Aorta (tissue), 5 donors: Measurements from ENCODE around the gene CHID1. TPM values are rescaled to one million over a fixed set of nuclear protein-coding genes. Genes with fewer than 3 reads are reported as not detected.
A peak's percentile ranks its signal among the peaks of the same experiment; 100 is the strongest.

ENCODE experiments used
- ATAC-seq: fragments of 200-7000 bp; cut with Tn5 transposase; one replicate; pipeline ENCODE4 v1.9.1; 2022; ENCODE audit warnings: moderate library complexity; ENCODE audit not compliant: low FRiP score
- DNase-seq, 2 donors: peaks; one replicate each; pipeline ENCODE4 v3.0.0-alpha.2; 2020
- H3K27ac ChIP-seq, 2 donors: one replicate each; pipeline ENCODE4 v1.5.1; 2013; ENCODE audit warnings: low read length in 2 of 2, mild to moderate bottlenecking in 2 of 2, moderate library complexity in 2 of 2, control low read depth in 1 of 2, inconsistent platforms in 1 of 2, low read depth in 1 of 2
- H3K27me3 ChIP-seq, 2 donors: one replicate each; pipeline ENCODE4 v1.6.1; 2013; ENCODE audit warnings: control low read depth in 1 of 2, low read length in 1 of 2, mild to moderate bottlenecking in 1 of 2, moderate library complexity in 1 of 2; ENCODE audit not compliant: insufficient read depth in 2 of 2, control insufficient read depth in 1 of 2
- H3K36me3 ChIP-seq, 2 donors: one replicate each; pipeline ENCODE4 v1.6.1; 2013; ENCODE audit warnings: control low read depth in 1 of 2, low read length in 1 of 2, mild to moderate bottlenecking in 1 of 2; ENCODE audit not compliant: insufficient read depth in 2 of 2, control insufficient read depth in 1 of 2
- H3K4me1 ChIP-seq, 2 donors: one replicate each; pipeline ENCODE4 v1.6.1; 2013; ENCODE audit warnings: low read length in 2 of 2, control low read depth in 1 of 2, mild to moderate bottlenecking in 1 of 2, moderate library complexity in 1 of 2; ENCODE audit not compliant: insufficient read depth in 2 of 2, control insufficient read depth in 1 of 2
- H3K4me3 ChIP-seq, 2 donors: one replicate each; pipeline ENCODE4 v1.5.1; 2013; ENCODE audit warnings: low read length in 2 of 2, control low read depth in 1 of 2, mild to moderate bottlenecking in 1 of 2
- H3K9me3 ChIP-seq: one replicate; pipeline ENCODE4 v1.6.1; 2013; ENCODE audit warnings: mild to moderate bottlenecking, low read length; ENCODE audit not compliant: control insufficient read depth
- WGBS, 2 donors: extraction: QIAGEN DNeasy Blood & Tissue Kit; methylation state at CpG; one replicate each; pipeline ENCODE4 v1.1.7; 2013; 5-methylcytosine and 5-hydroxymethylcytosine counted together
- intact Hi-C, 2 donors: fragments of 100-400 bp; cut with DNase I; formaldehyde crosslinking; loops; one replicate each; pipeline versions ENCODE4 v1.14.2 to v1.15.0; 2022
- polyA plus RNA-seq, 2 donors: library from polyadenylated mRNA; stranded (reverse); fragments of 200-250 nt; gene quantifications; one replicate each; pipeline ENCODE4 v1.2.3, GENCODE V29; 2013
- total RNA-seq, 2 donors: library from RNA; stranded (reverse); fragmentation: NEBNext Ultra II Directional; extraction: Animal tissue kit (Norgen Biotek cat#: 25700); gene quantifications; one replicate each; pipeline ENCODE4 v1.2.1, GENCODE V29; 2021
- donor health status: healthy with polysubstance abuse.
- donor health status: Bipolar disorder and iron deficiency.
- donor health status: DM: no; HTN: no; CAD: no.
- donor health status: DM: no; HTN: no; CAD: no.
- donor health status: DM: yes; HTN: yes; CAD: no.

The CHID1 gene
- total and polyA plus RNA-seq, 4 donors = 29.6 to 77.4 (median 57.8) TPM

- Histone ChIP-seq H3K27me3 (no peaks in the 10 kb centered on the region), H3K9me3 (no peaks in the 10 kb centered on the region), H3K36me3 (no peaks in the 10 kb centered on the region), H3K27ac (no peak overlapping the region), H3K4me1 (peaks cover 0 to 1% of the 10 kb centered on the region in 2 donors), H3K4me3 (no peak overlapping the region)
- peak; percentile 80 to 94 for DNase-seq
- intact Hi-C loops = loop anchor here in 1 of 2 donors (5.0 kb wide), 1 partner anchor 68 kb away; no protein-coding TSS in a partner anchor
- peak; percentile 36 for ATAC-seq
- 81 to 83% methylated on average over 21 of the region's 21 CpGs for WGBS, 2 donors
Measured at GRCh38 chr11:914747-915501, 4.3 kb upstream of the CHID1 start.

- Histone ChIP-seq H3K27me3 (no peaks in the 10 kb centered on the region), H3K4me1 (peaks cover 0 to 1% of the 10 kb centered on the region in 2 donors), H3K4me3 (no peak overlapping the region), H3K27ac (no peak overlapping the region), H3K9me3 (no peaks in the 10 kb centered on the region), H3K36me3 (no peaks in the 10 kb centered on the region)
- no peak for ATAC-seq
- WGBS, 2 donors = 80 to 81% methylated on average over 5 of the region's 5 CpGs
- intact Hi-C loops = loop anchor here in 1 of 2 donors (5.0 kb wide), 1 partner anchor 67 kb away; no protein-coding TSS in a partner anchor
- DNase-seq = no peak
Measured at GRCh38 chr11:914204-914603, 3.6 kb upstream of the CHID1 start.

GRCh38 chr11:913043-913442 lies 2.4 kb upstream of the CHID1 start:
- intact Hi-C loops = loop anchor here in 1 of 2 donors (5.0 kb wide), 1 partner anchor 66 kb away; no protein-coding TSS in a partner anchor
- Histone ChIP-seq H3K9me3 (no peaks in the 10 kb centered on the region), H3K36me3 (no peaks in the 10 kb centered on the region), H3K27ac (no peak overlapping the region), H3K27me3 (no peaks in the 10 kb centered on the region), H3K4me3 (no peak overlapping the region), H3K4me1 (peaks cover 0 to 1% of the 10 kb centered on the region in 2 donors)
- WGBS, 2 donors = 92 to 93% methylated on average over 4 of the region's 4 CpGs
- no peak for ATAC-seq
- no peak for DNase-seq

GRCh38 chr11:912266-912665 lies 1.7 kb upstream of the CHID1 start:
- no peak for ATAC-seq
- H3K36me3 ChIP-seq = no peaks in the 10 kb centered on the region
- whole genome bisulfite sequencing, 2 donors = 93 to 96% methylated on average over 12 to 14 of the region's 14 CpGs
- H3K9me3 ChIP-seq = no peaks in the 10 kb centered on the region
- H3K27me3 ChIP-seq = no peaks in the 10 kb centered on the region
- no peak overlapping the region for H3K27ac ChIP-seq
- H3K4me3 ChIP-seq = no peak overlapping the region
- DNase-seq = no peak
- H3K4me1 ChIP-seq = peaks cover 0 to 1% of the 10 kb centered on the region in 2 donors
- intact Hi-C loops = loop anchor here in 1 of 2 donors (5.0 kb wide), 1 partner anchor 65 kb away; no protein-coding TSS in a partner anchor

- WGBS, 2 donors = 97% methylated on average over 11 of the region's 11 CpGs
Measured at GRCh38 chr11:911890-912219, 1.2 kb upstream of the CHID1 start.

GRCh38 chr11:911031-911889 lies 650 bp upstream of the CHID1 start:
- 2 to 3% methylated on average over 60 to 68 of the region's 68 CpGs for WGBS, 2 donors
- Histone ChIP-seq H3K27ac (peak overlapping the region in 1 of 2 donors; percentile 16), H3K4me1 (peaks cover 0 to 1% of the 10 kb centered on the region in 2 donors), H3K9me3 (no peaks in the 10 kb centered on the region), H3K36me3 (no peaks in the 10 kb centered on the region), H3K27me3 (no peaks in the 10 kb centered on the region), H3K4me3 (peak overlapping the region; percentile 77 to 82)
- intact Hi-C loops = loop anchor here in 1 of 2 donors (5.0 kb wide), 1 partner anchor 64 kb away; no protein-coding TSS in a partner anchor
- ATAC-seq (peak; percentile 24), DNase-seq (peak; percentile 77 to 87)

More at GRCh38 chr11:911890-912219, 1.2 kb upstream of the CHID1 start:
- Histone ChIP-seq H3K27ac (no peak overlapping the region), H3K4me1 (peaks cover 0 to 1% of the 10 kb centered on the region in 2 donors), H3K36me3 (no peaks in the 10 kb centered on the region), H3K9me3 (no peaks in the 10 kb centered on the region), H3K4me3 (no peak overlapping the region), H3K27me3 (no peaks in the 10 kb centered on the region)
- ATAC-seq (no peak), DNase-seq (no peak)
- intact Hi-C loops = loop anchor here in 1 of 2 donors (5.0 kb wide), 1 partner anchor 65 kb away; no protein-coding TSS in a partner anchor

- peaks cover 0 to 1% of the 10 kb centered on the region in 2 donors for H3K4me1 ChIP-seq
- peak overlapping the region; percentile 49 to 82 for H3K4me3 ChIP-seq
- no peaks in the 10 kb centered on the region for H3K27me3 ChIP-seq
- WGBS, 2 donors = 0 to 2% methylated on average over 38 of the region's 38 CpGs
- no peak for DNase-seq
- H3K9me3 ChIP-seq = no peaks in the 10 kb centered on the region
- peak; percentile 1 for ATAC-seq
- H3K27ac ChIP-seq = no peak overlapping the region
- intact Hi-C loops = loop anchor here in 1 of 2 donors (5.0 kb wide), 1 partner anchor 63 kb away; no protein-coding TSS in a partner anchor
- no peaks in the 10 kb centered on the region for H3K36me3 ChIP-seq
Measured at GRCh38 chr11:910044-910588, 494 bp downstream of the CHID1 start.

GRCh38 chr11:909406-909805 lies 1.2 kb downstream of the CHID1 start:
- intact Hi-C loops = no loop called here
- Histone ChIP-seq H3K27me3 (no peaks in the 10 kb centered on the region), H3K9me3 (no peaks in the 10 kb centered on the region), H3K36me3 (no peaks in the 10 kb centered on the region), H3K27ac (no peak overlapping the region), H3K4me3 (no peak overlapping the region), H3K4me1 (peaks cover 0 to 1% of the 10 kb centered on the region in 2 donors)
- DNase-seq (no peak), ATAC-seq (no peak)
- 86 to 90% methylated on average over 11 of the region's 11 CpGs for WGBS, 2 donors
